Kidney epithelial cell (primary cell): Measurements from ENCODE around the gene KBTBD6. TPM values are rescaled to one million over a fixed set of nuclear protein-coding genes. Genes with fewer than 3 reads are reported as not detected.

Source experiments
- DNase-seq: peaks from one replicate; pipeline ENCODE4 v3.0.0-alpha.2; 2010; ENCODE audit warnings: low read depth
- H3K27me3 ChIP-seq: 2 replicates; pipeline ENCODE4 v1.6.0; 2011; ENCODE audit warnings: low read length; ENCODE audit not compliant: control insufficient read depth, insufficient read depth
- H3K36me3 ChIP-seq: 2 replicates; pipeline ENCODE4 v1.5.1; 2011; ENCODE audit warnings: low read length; ENCODE audit not compliant: control insufficient read depth, insufficient read depth
- H3K4me3 ChIP-seq: 2 replicates; pipeline ENCODE4 v1.5.1; 2011; ENCODE audit warnings: low read depth, mild to moderate bottlenecking, control low read depth, low read length
- total RNA-seq: library from RNA; depleted of rRNA; stranded (reverse); fragments of >200 nt; gene quantifications from 2 replicates; pipeline ENCODE4 v1.2.3, GENCODE V29; 2015
- TF ChIP-seq, protein P1 (sequence below): IDR thresholded peaks from 2 replicates; pipeline ENCODE4 v1.5.1; 2011; ENCODE audit warnings: mild to moderate bottlenecking, moderate library complexity, low read length, control low read depth, inconsistent platforms; ENCODE audit not compliant: insufficient read depth, poor library complexity, severe bottlenecking

KBTBD6 gene
- total RNA-seq, 1 donor from 2014 or later, result 9.0 TPM

DNA sequence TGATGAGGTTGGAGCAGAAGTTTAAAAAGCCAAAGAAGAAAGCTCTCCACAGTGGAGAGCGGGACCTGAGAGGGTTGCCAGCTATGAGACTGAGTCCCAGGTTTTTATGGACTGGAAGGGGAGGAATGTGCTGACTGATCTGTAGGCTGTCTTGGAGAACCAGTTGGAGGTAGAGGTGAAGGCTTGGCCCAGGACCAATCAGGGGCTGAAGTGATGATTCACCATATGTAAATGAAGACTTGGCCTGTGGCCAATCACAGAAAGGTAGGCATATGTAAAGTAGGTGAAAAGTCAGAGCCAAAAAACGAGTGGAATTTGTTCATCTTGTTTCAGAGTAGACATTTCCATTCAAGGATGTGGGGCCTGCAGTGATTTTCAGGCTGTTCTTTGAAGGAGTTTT lies 17.5 kb upstream of the KBTBD6 start:
- Histone ChIP-seq H3K4me3 (no peak overlapping the region), H3K27me3 (no peaks in the 10 kb centered on the region), H3K36me3 (no peaks in the 10 kb centered on the region)
- TF ChIP-seq, protein P1, sequence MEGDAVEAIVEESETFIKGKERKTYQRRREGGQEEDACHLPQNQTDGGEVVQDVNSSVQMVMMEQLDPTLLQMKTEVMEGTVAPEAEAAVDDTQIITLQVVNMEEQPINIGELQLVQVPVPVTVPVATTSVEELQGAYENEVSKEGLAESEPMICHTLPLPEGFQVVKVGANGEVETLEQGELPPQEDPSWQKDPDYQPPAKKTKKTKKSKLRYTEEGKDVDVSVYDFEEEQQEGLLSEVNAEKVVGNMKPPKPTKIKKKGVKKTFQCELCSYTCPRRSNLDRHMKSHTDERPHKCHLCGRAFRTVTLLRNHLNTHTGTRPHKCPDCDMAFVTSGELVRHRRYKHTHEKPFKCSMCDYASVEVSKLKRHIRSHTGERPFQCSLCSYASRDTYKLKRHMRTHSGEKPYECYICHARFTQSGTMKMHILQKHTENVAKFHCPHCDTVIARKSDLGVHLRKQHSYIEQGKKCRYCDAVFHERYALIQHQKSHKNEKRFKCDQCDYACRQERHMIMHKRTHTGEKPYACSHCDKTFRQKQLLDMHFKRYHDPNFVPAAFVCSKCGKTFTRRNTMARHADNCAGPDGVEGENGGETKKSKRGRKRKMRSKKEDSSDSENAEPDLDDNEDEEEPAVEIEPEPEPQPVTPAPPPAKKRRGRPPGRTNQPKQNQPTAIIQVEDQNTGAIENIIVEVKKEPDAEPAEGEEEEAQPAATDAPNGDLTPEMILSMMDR, result no peak
- no peak for DNase-seq

DNA sequence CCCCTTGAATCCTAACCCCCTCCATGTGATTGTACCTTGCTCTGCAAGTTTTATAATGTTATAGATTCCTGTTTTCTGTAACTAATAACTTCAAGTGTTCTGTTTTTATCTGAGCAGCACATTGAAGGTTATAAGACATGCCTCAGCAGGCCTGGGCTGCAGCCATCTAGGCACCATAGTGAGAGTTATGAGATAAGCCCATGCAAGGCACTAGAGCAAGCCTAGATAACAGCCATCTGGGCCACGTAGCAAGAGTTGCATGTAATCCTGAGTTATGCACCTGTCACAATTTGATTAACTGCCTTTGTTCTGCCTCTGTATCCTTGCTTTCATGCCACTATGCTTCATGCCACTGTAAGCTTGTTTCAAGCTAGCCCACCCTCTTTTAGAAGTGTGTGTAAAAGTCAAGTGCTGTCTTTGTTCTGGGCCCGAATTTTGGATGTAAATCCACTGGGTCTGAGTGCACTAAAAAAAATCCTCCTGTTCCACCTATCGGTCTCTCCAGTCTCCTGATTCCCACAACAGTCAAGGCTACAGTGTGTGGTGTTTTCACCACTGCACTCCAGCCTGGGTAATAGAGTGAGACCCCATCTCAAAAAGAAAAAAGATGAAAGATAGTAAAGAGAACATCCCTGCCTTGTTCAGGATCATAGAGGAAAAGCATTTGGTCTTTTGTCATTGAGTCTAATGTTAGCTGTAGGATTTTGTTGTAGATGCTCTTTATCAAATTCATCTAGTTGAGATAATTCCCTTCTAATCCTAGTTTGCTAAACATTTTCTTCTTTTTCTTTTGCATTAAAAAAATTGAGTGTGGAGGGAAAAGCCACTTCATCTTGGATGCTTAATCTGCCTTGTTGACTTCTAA lies 16.0 kb upstream of the KBTBD6 start:
- Histone ChIP-seq H3K36me3 (no peaks in the 10 kb centered on the region), H3K4me3 (no peak overlapping the region), H3K27me3 (no peaks in the 10 kb centered on the region)
- TF ChIP-seq, protein P1, result no peak
- DNase-seq, result no peak

DNA sequence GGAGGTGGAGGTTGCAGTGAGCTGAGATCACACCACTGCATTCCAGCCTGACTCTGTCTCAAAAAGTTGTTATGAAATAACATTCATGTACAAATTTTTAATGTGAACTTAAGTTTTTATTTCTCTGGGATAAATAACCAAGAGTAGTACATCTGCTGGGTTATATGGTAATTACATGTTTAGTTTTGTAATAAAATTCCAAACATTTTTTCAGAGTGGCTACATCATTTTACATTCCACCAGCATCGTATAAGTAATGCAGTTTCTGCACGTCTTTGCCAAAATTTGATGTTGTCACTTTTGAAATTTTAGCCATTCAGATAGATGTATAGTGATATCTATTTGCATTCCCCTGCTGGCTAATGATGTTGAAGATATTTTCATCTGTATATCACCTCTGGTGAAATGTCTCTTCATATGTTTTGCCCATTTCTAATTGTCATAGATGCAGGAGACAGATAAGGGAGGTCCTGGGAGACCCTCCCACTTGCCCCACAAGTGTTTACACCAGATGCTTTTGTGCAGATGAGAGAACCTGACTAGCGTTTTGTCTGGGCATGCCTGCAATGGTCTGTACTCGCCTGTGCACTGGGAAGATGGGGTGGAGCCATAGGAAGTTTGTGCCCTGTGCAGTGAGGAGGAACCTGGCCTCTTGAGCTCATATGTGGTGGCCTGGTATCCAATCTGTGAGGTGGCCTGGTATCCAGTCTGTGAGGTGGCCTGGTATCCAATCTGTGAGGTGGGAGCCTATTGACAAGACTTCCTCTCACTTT lies 12.7 kb upstream of the KBTBD6 start:
- Histone ChIP-seq H3K36me3 (no peaks in the 10 kb centered on the region), H3K4me3 (no peak overlapping the region), H3K27me3 (no peaks in the 10 kb centered on the region)
- DNase-seq, result no peak
- TF ChIP-seq, protein P1, result no peak

DNA sequence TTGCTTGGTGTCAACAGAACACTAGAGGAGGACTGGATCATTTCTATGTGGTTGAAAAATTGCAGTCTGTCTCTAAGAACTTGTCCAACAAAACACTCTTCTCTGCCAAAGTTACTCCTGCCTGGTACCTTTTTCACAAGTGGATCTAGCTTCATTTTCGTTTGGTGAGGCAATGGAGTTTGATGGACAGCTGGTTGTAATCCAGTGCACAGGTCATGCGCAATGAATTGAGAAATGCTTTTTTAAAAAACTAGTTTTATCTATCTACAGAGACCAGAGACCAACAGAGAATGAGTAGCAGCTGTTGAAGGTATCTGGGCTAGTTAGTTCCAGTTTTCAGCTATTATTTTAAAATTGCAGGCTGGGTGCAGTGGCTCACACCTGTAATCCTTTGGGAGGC lies 12.0 kb upstream of the KBTBD6 start:
- DNase-seq, result no peak
- H3K36me3 ChIP-seq, result no peaks in the 10 kb centered on the region
- TF ChIP-seq, protein P1, result no peak
- no peak overlapping the region for H3K4me3 ChIP-seq
- H3K27me3 ChIP-seq, result no peaks in the 10 kb centered on the region

DNA sequence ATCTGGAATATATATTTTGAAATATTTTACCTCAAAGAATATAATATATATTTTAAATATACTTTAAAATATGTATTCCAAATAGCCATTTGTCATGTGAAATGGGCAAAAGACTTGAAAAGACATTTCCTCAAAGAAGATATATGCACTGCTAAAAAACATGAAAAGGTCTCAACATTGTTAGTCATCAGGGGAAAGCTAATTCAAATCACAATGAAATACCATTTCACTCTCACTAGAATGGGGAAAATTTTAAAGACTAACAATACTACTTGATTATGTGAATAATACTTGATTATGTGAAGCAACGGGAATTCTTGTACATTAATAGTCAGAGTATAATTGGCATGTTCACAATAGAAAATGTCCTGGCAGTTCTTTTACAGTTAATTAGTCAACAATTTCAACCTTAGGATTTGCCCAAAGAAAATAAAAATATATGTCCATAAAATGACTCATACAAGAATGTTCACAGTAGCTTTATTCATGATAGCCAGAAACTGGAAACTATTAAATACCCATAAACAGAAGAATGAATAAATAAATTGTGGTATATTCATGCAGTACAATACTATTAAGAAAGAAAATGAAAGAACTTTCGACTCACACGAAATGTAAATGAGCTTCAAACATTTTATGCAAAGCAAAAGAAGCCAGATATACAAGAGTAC lies 6.8 kb upstream of the KBTBD6 start:
- H3K36me3 ChIP-seq, result no peaks in the 10 kb centered on the region
- no peak for DNase-seq
- H3K4me3 ChIP-seq, result no peak overlapping the region
- no peaks in the 10 kb centered on the region for H3K27me3 ChIP-seq
- TF ChIP-seq, protein P1, result no peak
